ENCODE measurements around the gene CIAPIN1.
A peak's percentile ranks its signal among the peaks of the same experiment; 100 is the strongest.

CIAPIN1 gene

DNA sequence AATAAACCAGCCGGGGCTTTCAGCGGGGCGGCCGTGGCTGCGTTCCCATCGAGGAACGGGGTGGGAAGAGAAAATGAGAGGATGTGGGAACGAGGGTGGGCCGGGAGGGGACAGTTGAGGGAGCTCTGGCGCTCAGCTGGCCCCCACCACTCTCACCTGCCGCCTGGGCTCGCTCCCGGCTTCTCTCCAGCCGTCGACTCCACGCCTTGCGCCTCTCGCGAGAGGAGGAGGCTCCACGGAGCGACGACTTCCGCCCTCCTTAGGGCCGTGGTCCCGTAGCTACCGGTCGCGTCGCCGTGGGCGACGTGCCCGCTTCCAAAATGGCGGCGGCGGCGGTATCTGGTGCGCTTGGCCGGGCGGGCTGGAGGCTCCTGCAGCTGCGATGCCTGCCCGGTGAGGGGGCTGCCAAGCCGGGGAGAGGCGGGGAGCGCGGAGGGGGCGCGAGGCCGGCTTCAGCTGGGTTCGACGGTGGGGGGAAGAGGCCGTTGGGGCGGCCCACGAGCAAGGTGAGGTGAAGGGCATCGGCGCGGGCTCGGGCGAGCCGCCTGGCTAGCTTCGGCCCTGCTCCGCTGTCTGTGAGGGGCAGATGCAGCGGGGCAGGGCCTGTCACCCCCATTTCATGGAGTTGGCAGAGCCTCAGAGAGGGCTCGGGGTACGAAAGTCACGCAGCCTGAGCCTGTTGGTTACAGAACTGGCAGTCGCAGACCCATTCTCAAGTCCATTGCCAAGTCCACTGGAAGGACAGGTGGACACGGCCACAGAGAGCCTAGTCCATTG lies at the start of gene CIAPIN1, which contains the start of gene COQ9:
CIAPIN1 (minus strand) TSS at position 200 of the 777 bp plus-strand sequence. CDS start 6,457 bp downstream, outside the sequence.
COQ9 (plus strand) TSS at position 294 of the 777 bp plus-strand sequence; CDS start at position 321, 27 bp downstream.
- peak within 1 kb of the TSS; percentile 91 for H3K27ac ChIP-seq (ENCODE audit: low read length)
- H3K9me3 ChIP-seq (ENCODE audit: control insufficient read depth in 1 of 2, low read length in 2 of 2), result no peaks in the 10 kb centered on the region
- H3K4me3 ChIP-seq (ENCODE audit: low read depth in 1 of 2, low read length in 2 of 2), result peak within 1 kb of the TSS; percentile 76 to 93
- peaks cover 0 to 24% of the 10 kb centered on the region in 2 donors for H3K4me1 ChIP-seq (ENCODE audit: control insufficient read depth in 1 of 2, insufficient read depth in 2 of 2, low read length in 2 of 2)
- H3K27me3 ChIP-seq (ENCODE audit: low read depth, low read length), result no peaks in the 10 kb centered on the region
- peaks cover 7 to 13% of the 10 kb centered on the region in 2 donors for H3K36me3 ChIP-seq (ENCODE audit: control insufficient read depth in 1 of 2, insufficient read depth in 2 of 2, low read length in 2 of 2)

DNA sequence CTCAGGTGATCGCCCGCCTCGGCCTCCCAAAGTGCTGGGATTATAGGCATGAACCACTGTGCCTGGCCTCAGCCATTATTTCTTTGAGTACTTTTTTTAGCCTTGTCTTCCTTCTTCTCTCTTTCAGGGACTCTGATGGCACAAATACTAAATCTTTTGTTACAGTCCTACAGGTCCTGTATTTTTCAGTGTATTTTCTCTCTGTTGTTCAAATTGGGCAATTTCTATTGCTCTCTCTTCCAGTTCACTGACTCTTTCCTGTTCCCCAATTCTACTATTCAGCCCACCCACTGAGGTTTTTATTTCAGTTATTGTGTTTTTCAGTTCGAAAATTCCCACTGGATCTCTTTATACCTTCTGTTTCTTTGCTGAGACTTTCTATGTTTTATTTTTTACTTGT lies 46.6 kb upstream of the CIAPIN1 start:
- no peaks in the 10 kb centered on the region for H3K9me3 ChIP-seq (ENCODE audit: control insufficient read depth in 1 of 2, low read length in 2 of 2)
- H3K36me3 ChIP-seq (ENCODE audit: control insufficient read depth in 1 of 2, insufficient read depth in 2 of 2, low read length in 2 of 2), result no peaks in the 10 kb centered on the region

DNA sequence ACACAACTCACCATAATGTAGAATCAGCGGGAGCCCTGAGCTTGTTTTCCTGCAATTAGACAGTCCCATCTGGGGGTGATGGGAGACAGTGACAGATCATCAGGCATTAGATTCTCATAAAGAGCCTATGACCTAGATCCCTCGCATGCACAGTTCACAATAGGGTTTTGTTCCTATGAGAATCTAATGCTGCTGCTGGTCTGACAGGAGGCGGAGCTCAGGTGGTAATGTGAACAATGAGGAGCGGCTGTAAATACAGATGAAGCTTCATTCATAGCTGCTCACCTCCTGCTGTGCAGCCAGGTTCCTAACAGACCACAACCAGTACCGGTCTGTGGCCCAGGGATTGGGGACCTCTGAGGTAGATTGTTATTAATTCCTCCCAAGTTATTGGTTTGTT lies 42.0 kb upstream of the CIAPIN1 start:
- H3K4me1 ChIP-seq (ENCODE audit: control insufficient read depth in 1 of 2, insufficient read depth in 2 of 2, low read length in 2 of 2), result peaks cover 0 to 17% of the 10 kb centered on the region in 2 donors
- H3K4me3 ChIP-seq (ENCODE audit: low read depth in 1 of 2, low read length in 2 of 2), result no peak overlapping the region
- H3K9me3 ChIP-seq (ENCODE audit: control insufficient read depth in 1 of 2, low read length in 2 of 2), result no peaks in the 10 kb centered on the region
- no peaks in the 10 kb centered on the region for H3K36me3 ChIP-seq (ENCODE audit: control insufficient read depth in 1 of 2, insufficient read depth in 2 of 2, low read length in 2 of 2)
- no peaks in the 10 kb centered on the region for H3K27me3 ChIP-seq (ENCODE audit: low read depth, low read length)
- no peak overlapping the region for H3K27ac ChIP-seq (ENCODE audit: low read length)

More for the DNA sequence above, 46.6 kb upstream of the CIAPIN1 start:
- H3K27ac ChIP-seq (ENCODE audit: low read length), result no peak overlapping the region
- no peak overlapping the region for H3K4me3 ChIP-seq (ENCODE audit: low read depth in 1 of 2, low read length in 2 of 2)
- no peaks in the 10 kb centered on the region for H3K4me1 ChIP-seq (ENCODE audit: control insufficient read depth in 1 of 2, insufficient read depth in 2 of 2, low read length in 2 of 2)
- no peaks in the 10 kb centered on the region for H3K27me3 ChIP-seq (ENCODE audit: low read depth, low read length)

DNA sequence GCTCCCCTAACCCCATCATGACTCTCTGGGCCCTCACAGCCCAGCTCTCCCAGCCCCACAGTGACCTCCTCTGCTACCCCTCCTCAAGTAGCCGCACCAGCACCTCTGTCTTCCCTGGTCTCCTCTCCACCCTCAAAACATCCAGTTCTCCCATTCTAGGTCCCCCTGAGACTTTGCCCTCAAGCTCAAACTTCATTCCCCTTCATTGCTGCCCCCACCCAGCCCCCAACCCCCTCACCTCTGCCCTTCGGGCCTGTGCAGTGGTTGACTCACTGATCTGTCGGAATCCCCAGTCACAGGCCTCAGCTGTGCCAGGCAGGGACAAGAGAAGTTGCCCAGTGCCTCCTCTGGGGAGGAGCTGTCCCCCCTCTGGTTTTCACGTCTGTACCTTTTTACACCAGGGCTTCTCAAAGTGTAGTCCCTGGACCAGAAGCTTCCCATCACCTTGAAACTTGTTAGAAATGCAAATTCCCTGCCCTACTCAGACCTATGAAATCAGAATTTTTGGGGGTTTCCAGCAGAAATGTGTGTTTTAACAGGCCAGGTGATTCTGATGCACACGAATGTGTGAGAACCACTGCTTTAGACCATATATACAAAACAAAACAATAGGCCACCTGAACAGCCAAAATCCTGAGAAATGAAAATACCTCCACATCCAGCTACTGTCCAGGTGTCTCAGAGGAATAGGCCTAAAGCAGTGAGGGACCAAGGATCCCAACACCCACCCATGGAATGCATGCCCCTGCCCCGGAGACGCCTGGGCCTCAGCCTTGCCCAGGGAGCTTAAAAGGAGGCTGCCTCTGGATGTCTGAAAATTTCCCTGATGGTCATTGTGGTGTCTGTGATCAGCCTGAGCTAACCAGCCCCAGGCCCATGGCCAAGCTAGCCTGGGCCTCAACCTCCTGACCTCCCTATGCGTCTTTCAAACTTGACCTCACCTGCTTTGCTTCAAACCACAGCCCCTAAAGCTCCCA lies 40.0 kb upstream of the CIAPIN1 start:
- no peak overlapping the region for H3K27ac ChIP-seq (ENCODE audit: low read length)
- H3K27me3 ChIP-seq (ENCODE audit: low read depth, low read length), result no peaks in the 10 kb centered on the region
- no peaks in the 10 kb centered on the region for H3K9me3 ChIP-seq (ENCODE audit: control insufficient read depth in 1 of 2, low read length in 2 of 2)
- H3K4me1 ChIP-seq (ENCODE audit: control insufficient read depth in 1 of 2, insufficient read depth in 2 of 2, low read length in 2 of 2), result peaks cover 0 to 17% of the 10 kb centered on the region in 2 donors
- H3K36me3 ChIP-seq (ENCODE audit: control insufficient read depth in 1 of 2, insufficient read depth in 2 of 2, low read length in 2 of 2), result no peaks in the 10 kb centered on the region
- H3K4me3 ChIP-seq (ENCODE audit: low read depth in 1 of 2, low read length in 2 of 2), result peak overlapping the region; percentile 48 to 83

DNA sequence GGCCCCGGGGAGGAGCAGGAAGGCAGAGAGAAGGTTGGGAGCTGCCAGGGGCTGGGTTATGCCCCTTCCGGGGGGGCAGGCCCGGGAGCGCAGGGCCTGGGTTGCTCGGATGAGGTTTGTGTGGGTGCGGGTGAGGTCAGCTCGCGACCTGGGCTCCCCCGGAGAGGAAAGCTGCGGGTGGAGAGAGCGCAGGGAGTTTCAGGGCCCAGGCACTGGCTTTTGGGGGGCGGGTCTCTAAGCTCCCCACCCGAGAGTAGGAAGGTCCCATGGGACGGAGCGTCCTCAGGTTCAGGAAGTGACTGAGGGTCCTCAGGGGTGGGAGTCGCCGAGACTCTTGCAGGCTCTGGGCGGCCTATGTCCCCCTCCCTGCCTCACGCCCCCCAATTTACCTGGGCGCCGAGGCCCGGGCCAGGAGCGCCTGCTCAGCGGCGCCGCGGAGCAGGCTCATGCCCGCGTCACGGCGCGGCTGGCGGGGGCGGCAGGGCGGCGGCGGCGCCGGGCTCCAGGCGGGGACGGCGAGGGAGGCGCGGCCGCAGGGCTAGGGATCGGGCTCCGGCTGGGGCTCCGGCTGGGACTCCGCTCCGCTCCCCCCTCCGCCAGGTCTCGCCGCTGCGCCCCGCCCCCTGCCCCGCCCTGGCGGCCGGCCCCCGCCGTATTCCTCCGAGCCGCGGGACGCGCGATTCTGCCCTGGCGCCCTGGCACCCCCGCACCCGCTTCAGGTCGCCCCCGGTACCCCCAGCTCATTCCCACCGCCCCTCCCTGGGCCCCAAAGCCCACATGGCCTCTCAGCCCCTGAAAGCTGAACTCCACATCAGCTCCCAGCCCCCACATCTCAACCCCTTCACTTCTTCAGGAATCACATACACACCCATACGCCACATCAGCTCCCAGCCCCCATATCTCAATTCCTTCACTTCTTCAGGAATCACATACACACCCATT lies 39.0 kb upstream of the CIAPIN1 start, which contains the start of gene DOK4:
DOK4 (minus strand) TSS at position 578 of the 942 bp plus-strand sequence. CDS start 6,986 bp downstream, outside the sequence.
- Histone ChIP-seq H3K36me3 (ENCODE audit: control insufficient read depth in 1 of 2, insufficient read depth in 2 of 2, low read length in 2 of 2) (no peaks in the 10 kb centered on the region), H3K4me1 (ENCODE audit: control insufficient read depth in 1 of 2, insufficient read depth in 2 of 2, low read length in 2 of 2) (peaks cover 0 to 17% of the 10 kb centered on the region in 2 donors), H3K27me3 (ENCODE audit: low read depth, low read length) (no peaks in the 10 kb centered on the region), H3K4me3 (ENCODE audit: low read depth in 1 of 2, low read length in 2 of 2) (peak within 1 kb of the TSS; percentile 57 to 83), H3K27ac (ENCODE audit: low read length) (peak within 1 kb of the TSS; percentile 45), H3K9me3 (ENCODE audit: control insufficient read depth in 1 of 2, low read length in 2 of 2) (no peaks in the 10 kb centered on the region)

DNA sequence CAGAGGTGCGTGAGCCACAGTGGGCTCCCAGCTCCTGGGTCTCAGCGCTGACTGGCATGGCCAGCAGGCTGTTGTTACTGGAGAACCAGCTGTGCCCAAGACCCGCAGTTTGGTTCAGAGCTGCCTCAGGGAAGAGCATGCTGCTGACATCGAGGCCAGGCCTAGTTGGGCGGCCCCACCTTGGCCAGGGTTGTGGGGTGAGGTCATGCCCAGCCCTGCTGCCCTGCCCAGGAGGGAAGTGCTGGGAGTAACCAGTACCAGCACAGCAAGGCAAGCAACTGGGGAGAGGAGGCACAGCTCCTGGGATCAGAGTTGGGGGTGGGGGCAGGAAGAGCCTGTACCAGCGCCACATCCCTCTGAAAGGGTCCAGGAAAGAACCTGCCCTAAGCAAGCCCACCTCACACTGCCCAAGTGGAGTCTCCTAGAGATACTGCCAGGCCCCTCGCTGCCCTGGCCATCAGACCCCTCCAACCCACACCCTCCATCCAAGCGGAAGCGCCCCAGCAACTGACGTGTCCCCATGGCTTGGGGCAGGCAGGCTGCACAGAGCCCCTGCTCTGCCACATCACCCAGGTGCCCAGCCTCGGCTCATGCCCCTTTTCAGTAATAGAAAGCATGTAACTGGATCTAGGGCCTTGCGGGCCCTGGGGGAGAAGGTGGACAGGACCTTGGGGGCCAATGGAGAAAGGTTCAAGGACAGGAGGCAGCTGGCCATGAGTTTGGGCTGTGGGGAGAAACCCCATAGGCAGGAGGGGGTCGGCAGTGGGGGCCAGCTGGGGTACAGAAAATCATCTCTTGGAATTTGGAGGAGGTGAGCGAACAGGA lies 38.1 kb upstream of the CIAPIN1 start:
- H3K4me3 ChIP-seq (ENCODE audit: low read depth in 1 of 2, low read length in 2 of 2), result peak overlapping the region; percentile 57 to 83
- H3K36me3 ChIP-seq (ENCODE audit: control insufficient read depth in 1 of 2, insufficient read depth in 2 of 2, low read length in 2 of 2), result no peaks in the 10 kb centered on the region
- no peaks in the 10 kb centered on the region for H3K9me3 ChIP-seq (ENCODE audit: control insufficient read depth in 1 of 2, low read length in 2 of 2)
- H3K27me3 ChIP-seq (ENCODE audit: low read depth, low read length), result no peaks in the 10 kb centered on the region
- H3K4me1 ChIP-seq (ENCODE audit: control insufficient read depth in 1 of 2, insufficient read depth in 2 of 2, low read length in 2 of 2), result peaks cover 0 to 20% of the 10 kb centered on the region in 2 donors
- H3K27ac ChIP-seq (ENCODE audit: low read length), result peak overlapping the region; percentile 45

DNA sequence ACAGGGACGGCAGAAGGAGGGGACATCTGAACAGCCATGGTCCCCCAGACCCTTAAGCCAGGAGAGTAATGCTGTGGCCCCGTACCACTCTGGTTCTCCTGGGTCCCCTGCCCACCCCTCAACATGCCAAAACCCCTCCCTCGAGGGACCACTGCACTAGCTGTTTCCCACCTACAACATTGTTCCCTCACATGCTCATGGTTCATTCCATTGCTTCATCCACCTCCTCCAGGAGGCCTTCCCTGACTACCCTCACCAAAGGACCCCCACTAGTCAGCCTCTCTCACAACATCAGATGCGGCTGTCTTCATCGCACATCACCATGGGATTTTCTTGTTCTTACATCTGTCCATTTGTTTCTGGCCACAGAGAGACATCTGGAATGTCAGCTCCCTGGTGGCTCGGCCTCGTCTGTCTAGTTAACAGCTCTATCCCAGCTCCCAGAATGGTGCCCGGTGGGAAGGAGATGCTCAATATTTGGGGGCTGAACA lies 37.4 kb upstream of the CIAPIN1 start:
- Histone ChIP-seq H3K4me3 (ENCODE audit: low read depth in 1 of 2, low read length in 2 of 2) (no peak overlapping the region), H3K9me3 (ENCODE audit: control insufficient read depth in 1 of 2, low read length in 2 of 2) (no peaks in the 10 kb centered on the region), H3K27me3 (ENCODE audit: low read depth, low read length) (no peaks in the 10 kb centered on the region), H3K27ac (ENCODE audit: low read length) (no peak overlapping the region), H3K4me1 (ENCODE audit: control insufficient read depth in 1 of 2, insufficient read depth in 2 of 2, low read length in 2 of 2) (peaks cover 0 to 26% of the 10 kb centered on the region in 2 donors), H3K36me3 (ENCODE audit: control insufficient read depth in 1 of 2, insufficient read depth in 2 of 2, low read length in 2 of 2) (no peaks in the 10 kb centered on the region)

DNA sequence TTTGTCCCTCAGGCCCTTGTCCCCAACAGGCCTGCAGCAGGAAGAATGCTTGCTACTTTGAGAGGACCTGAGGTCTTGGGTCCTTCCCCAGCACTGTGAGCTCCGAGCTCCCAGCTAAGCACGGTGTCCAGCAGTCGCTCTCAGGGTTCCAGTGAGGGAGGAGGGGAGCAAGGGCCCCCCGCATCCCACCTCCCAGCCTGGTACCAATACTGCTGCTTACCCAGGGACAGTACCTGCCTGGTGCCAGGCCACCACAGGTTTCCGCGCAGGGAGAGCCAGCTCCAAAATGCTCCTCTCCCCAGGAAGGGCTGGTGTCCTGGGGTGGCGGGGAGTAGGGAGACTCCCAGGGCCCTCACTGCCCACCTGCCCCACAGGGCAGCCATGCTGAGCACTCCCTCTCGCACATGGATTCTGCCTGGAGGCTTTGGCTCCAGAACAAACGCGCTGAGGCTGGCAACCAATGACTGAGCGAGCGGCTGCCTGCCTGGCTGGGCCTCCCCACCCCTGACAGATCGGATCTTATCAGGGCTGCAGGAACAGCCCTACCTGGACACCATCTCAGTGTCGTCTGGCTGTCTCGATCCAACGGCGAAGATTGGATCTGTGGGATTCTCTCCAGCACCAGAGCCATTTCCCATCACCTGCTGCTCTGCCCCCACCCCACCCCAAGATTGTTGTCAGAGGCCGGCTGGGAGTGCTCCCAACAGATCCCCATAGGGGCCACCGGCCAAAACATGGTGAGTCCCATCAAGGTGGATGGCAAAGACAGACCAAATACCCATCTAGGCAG lies 36.7 kb upstream of the CIAPIN1 start:
- Histone ChIP-seq H3K27ac (ENCODE audit: low read length) (no peak overlapping the region), H3K27me3 (ENCODE audit: low read depth, low read length) (no peaks in the 10 kb centered on the region), H3K4me3 (ENCODE audit: low read depth in 1 of 2, low read length in 2 of 2) (no peak overlapping the region), H3K4me1 (ENCODE audit: control insufficient read depth in 1 of 2, insufficient read depth in 2 of 2, low read length in 2 of 2) (peaks cover 0 to 26% of the 10 kb centered on the region in 2 donors), H3K36me3 (ENCODE audit: control insufficient read depth in 1 of 2, insufficient read depth in 2 of 2, low read length in 2 of 2) (no peaks in the 10 kb centered on the region), H3K9me3 (ENCODE audit: control insufficient read depth in 1 of 2, low read length in 2 of 2) (no peaks in the 10 kb centered on the region)

DNA sequence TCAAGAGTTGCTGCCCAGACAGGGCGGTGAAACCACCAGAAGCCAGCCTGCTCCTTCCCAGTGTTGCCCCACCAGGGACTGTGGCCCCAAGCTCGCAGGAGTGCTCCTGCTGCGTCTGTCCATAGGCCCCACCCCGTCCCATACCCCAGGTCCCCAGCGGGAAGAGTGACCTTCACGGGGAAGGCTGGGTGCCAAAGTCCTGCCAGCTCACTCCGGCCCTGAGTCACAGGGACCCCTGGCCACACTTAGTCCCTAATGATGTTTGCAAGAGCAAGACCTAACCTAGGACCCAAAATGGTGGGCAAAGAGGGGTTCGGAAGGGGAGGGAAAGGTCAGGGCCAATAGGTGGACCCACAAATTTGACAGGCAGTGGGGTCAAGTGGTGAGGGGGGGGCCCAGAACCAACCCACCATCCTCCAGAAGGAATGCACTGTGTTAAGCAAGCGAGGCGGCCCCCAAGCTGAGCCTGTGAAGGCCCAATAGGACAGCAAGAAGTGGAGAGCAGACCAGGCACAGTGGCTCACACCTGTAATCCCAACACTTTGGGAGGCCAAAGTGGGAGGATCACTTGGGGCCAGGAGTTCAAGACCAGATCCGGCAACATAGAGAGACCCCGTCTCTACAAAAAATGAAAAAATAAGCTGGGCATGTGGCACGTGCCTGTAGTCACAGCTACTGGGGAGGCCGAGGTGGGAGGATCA lies 35.8 kb upstream of the CIAPIN1 start:
- Histone ChIP-seq H3K27me3 (ENCODE audit: low read depth, low read length) (no peaks in the 10 kb centered on the region), H3K4me3 (ENCODE audit: low read depth in 1 of 2, low read length in 2 of 2) (no peak overlapping the region), H3K27ac (ENCODE audit: low read length) (no peak overlapping the region), H3K36me3 (ENCODE audit: control insufficient read depth in 1 of 2, insufficient read depth in 2 of 2, low read length in 2 of 2) (no peaks in the 10 kb centered on the region), H3K4me1 (ENCODE audit: control insufficient read depth in 1 of 2, insufficient read depth in 2 of 2, low read length in 2 of 2) (peaks cover 0 to 26% of the 10 kb centered on the region in 2 donors), H3K9me3 (ENCODE audit: control insufficient read depth in 1 of 2, low read length in 2 of 2) (no peaks in the 10 kb centered on the region)
